B cell (primary cell): ENCODE measurements around the gene TLR4. TPM values are rescaled to one million over a fixed set of nuclear protein-coding genes. Genes with fewer than 3 reads are reported as not detected.

Experiments used
- ATAC-seq: fragments of 200-7000 bp; cut with Tn5 transposase; one replicate; pipeline ENCODE4 v1.10.0; 2021; ENCODE audit warnings: low read depth, mild to moderate bottlenecking, moderate number of reproducible peaks, moderate library complexity
- CTCF ChIA-PET: fragments of 350-600 bp; sonication (Branson Sonifier 250); formaldehyde crosslinking; loops from one replicate; lab custom pipeline; 2021; ENCODE audit warnings: antibody characterized with exemption, inconsistent platforms; lab: Charles Lee
- POLR2A ChIA-PET: fragments of 350-600 bp; sonication (Branson Sonifier 250); formaldehyde crosslinking; loops from one replicate; lab custom pipeline; 2021; ENCODE audit warnings: antibody characterized with exemption; lab: Charles Lee
- DNase-seq: peaks from one replicate; pipeline ENCODE4 v3.0.0; 2013
- H2AFZ ChIP-seq: 2 replicates; pipeline ENCODE4 v1.6.1; 2012; ENCODE audit warnings: mild to moderate bottlenecking, low read depth, low read length; ENCODE audit not compliant: insufficient read depth, poor library complexity, severe bottlenecking
- H3K27ac ChIP-seq, 2 donors: 1 replicate in 1 of 2; 2 replicates in 1 of 2; pipeline ENCODE4 v1.5.1; 2012 to 2013; ENCODE audit warnings: low read length in 2 of 2, mild to moderate bottlenecking in 2 of 2, moderate library complexity in 1 of 2
- H3K27me3 ChIP-seq, 4 experiments: fragments of 200-600 bp in 1 of 4; sonication (generic) in 1 of 4; replicated peaks in 1 of 4; 1 replicate in 2 of 4; 2 replicates in 2 of 4; pipeline versions ENCODE4 v1.6.1 to v1.7.0; 2013 to 2016; ENCODE audit warnings: low read length in 3 of 4, mild to moderate bottlenecking in 2 of 4, mixed read lengths in 1 of 4, moderate library complexity in 1 of 4; ENCODE audit not compliant: insufficient read depth in 4 of 4, control insufficient read depth in 3 of 4; ENCODE audit errors: control extremely low read depth in 1 of 4
- H3K36me3 ChIP-seq, 2 experiments: replicated peaks in 1 of 2; 1 replicate in 1 of 2; 2 replicates in 1 of 2; pipeline versions ENCODE4 v1.6.1 to v1.7.1; 2013; ENCODE audit warnings: low read length in 1 of 2; ENCODE audit not compliant: insufficient read depth in 2 of 2, control insufficient read depth in 1 of 2; ENCODE audit errors: control extremely low read depth in 1 of 2, extremely low read depth in 1 of 2
- H3K4me1 ChIP-seq, 2 donors: fragments of 200-600 bp in 1 of 2; sonication (generic) in 1 of 2; 1 replicate in 1 of 2; 2 replicates in 1 of 2; pipeline versions ENCODE4 v1.5.1 to v1.6.1; 2013 to 2017; ENCODE audit warnings: low read length in 2 of 2; ENCODE audit not compliant: control insufficient read depth in 2 of 2, insufficient read depth in 2 of 2
- H3K4me2 ChIP-seq: replicated peaks from 2 replicates; pipeline ENCODE3; 2012; ENCODE audit warnings: mild to moderate bottlenecking, low read depth, low read length; ENCODE audit not compliant: poor library complexity, severe bottlenecking
- H3K4me3 ChIP-seq, 5 experiments: fragments of 200-600 bp in 1 of 5; sonication (generic) in 1 of 5; 1 replicate in 3 of 5; 2 replicates in 2 of 5; pipeline versions ENCODE4 v1.5.1 to v1.7.0; 2011 to 2016; ENCODE audit warnings: low read length in 4 of 5, mild to moderate bottlenecking in 4 of 5, low read depth in 2 of 5, control low read depth in 1 of 5, moderate library complexity in 1 of 5; ENCODE audit not compliant: insufficient read depth in 1 of 5; ENCODE audit errors: control extremely low read depth in 1 of 5, extremely low read depth in 1 of 5
- H3K79me2 ChIP-seq: fragments of 200-600 bp; sonication (generic); one replicate; pipeline ENCODE4 v1.6.0; 2016; ENCODE audit warnings: low read length; ENCODE audit not compliant: control insufficient read depth, insufficient read depth
- H3K9ac ChIP-seq: fragments of 200-600 bp; sonication (generic); 2 replicates; pipeline ENCODE4 v1.6.1; 2017; ENCODE audit warnings: mild to moderate bottlenecking, low read length, moderate library complexity
- H3K9me3 ChIP-seq, 3 donors: one replicate each; pipeline versions ENCODE4 v1.6.1 to v1.7.1; 2013; ENCODE audit warnings: low read length in 2 of 3; ENCODE audit not compliant: control insufficient read depth in 2 of 3, insufficient read depth in 1 of 3; ENCODE audit errors: control extremely low read depth in 1 of 3
- H4K20me1 ChIP-seq: 2 replicates; pipeline ENCODE4 v1.6.0; 2012; ENCODE audit warnings: mild to moderate bottlenecking, low read length; ENCODE audit not compliant: insufficient read depth, control insufficient read depth, poor library complexity, severe bottlenecking
- H3K27ac Mint-ChIP-seq: one replicate; pipeline ENCODE4 v1.8.0; 2021; ENCODE audit warnings: mixed read lengths
- H3K27me3 Mint-ChIP-seq: one replicate; pipeline ENCODE4 v1.8.0; 2021; ENCODE audit warnings: mixed read lengths
- H3K4me1 Mint-ChIP-seq: one replicate; pipeline ENCODE4 v1.8.0; 2021; ENCODE audit warnings: mixed read lengths
- H3K4me3 Mint-ChIP-seq: one replicate; pipeline ENCODE4 v1.8.0; 2021; ENCODE audit warnings: mixed read lengths
- H3K9me3 Mint-ChIP-seq: one replicate; pipeline ENCODE4 v1.8.0; 2022; ENCODE audit warnings: mixed read lengths; ENCODE audit not compliant: insufficient read depth
- CTCF ChIP-seq: fragments of 200-600 bp; IDR thresholded peaks from one replicate; pipeline ENCODE4 v1.8.0; 2022; ENCODE audit warnings: antibody characterized with exemption, mild to moderate bottlenecking
- EZH2 ChIP-seq: IDR thresholded peaks from 2 replicates; pipeline ENCODE4 v1.6.1; 2012; ENCODE audit warnings: borderline replicate concordance, low read depth, mild to moderate bottlenecking, moderate library complexity, low read length; ENCODE audit not compliant: insufficient read depth, poor library complexity, severe bottlenecking
- WGBS: methylation state at CpG from one replicate; pipeline ENCODE4 v1.1.5; 2013; ENCODE audit warnings: missing lambda C conversion rate; ENCODE audit not compliant: insufficient coverage; 5-methylcytosine and 5-hydroxymethylcytosine counted together
- intact Hi-C: fragments of 100-400 bp; cut with micrococcal nuclease; formaldehyde crosslinking; loops from one replicate; pipeline ENCODE4 v1.10.0; 2022
- polyA plus RNA-seq: library from polyadenylated mRNA; depleted of rRNA; stranded (reverse); fragments of >200 nt; gene quantifications from 2 replicates; pipeline ENCODE4 v1.2.3, GENCODE V29; 2012
- total RNA-seq, 2 donors: library from RNA; stranded (reverse); fragments of 120-200 nt in 1 of 2; gene quantifications; 1 replicate in 1 of 2; 2 replicates in 1 of 2; pipeline versions ENCODE4 v1.2.3 to v1.2.4, GENCODE V29; 2013 to 2022

The TLR4 gene
- total and polyA plus RNA-seq, 2 donors (not counting 1 experiment from before 2014, with no cell fraction given) = 0.51 to 3.7 TPM

- ATAC-seq (no peak), DNase-seq (no peak)
- ChIA-PET CTCF (interaction anchor here (1.4 to 1.6 kb wide), 2 partner anchors 10 to 79 kb away, joined by 3 to 6 read pairs; no protein-coding TSS in a partner anchor), POLR2A (interaction anchor here (1.1 kb wide), 1 partner anchor 11 kb away, joined by 3 read pairs; no protein-coding TSS in a partner anchor)
- intact Hi-C loops = no loop called here
- H3K9ac ChIP-seq = peak overlapping the region; percentile 58
- H4K20me1 ChIP-seq = no peaks in the 10 kb centered on the region
- H3K27me3 ChIP-seq = no peaks in the 10 kb centered on the region
- H2AFZ ChIP-seq = no peak overlapping the region
- H3K79me2 ChIP-seq = no peaks in the 10 kb centered on the region
- H3K27ac Mint-ChIP-seq = peak overlapping the region; percentile 73
- no CpG with 5 or more reads among the region's 3 CpGs for WGBS
- TF ChIP-seq EZH2 = no peak
- TF ChIP-seq CTCF = no peak
- H3K4me1 ChIP-seq = peaks cover 23% of the 10 kb centered on the region in 2 donors
- H3K4me3 ChIP-seq = peak overlapping the region in 3 of 5 experiments; percentile 42 to 69 (median 65)
- peak overlapping the region; percentile 86 for H3K4me3 Mint-ChIP-seq
- H3K9me3 ChIP-seq = no peaks in the 10 kb centered on the region
- H3K36me3 ChIP-seq = no peaks in the 10 kb centered on the region
- peaks cover 41% of the 10 kb centered on the region for H3K4me1 Mint-ChIP-seq
- H3K27me3 Mint-ChIP-seq = no peaks in the 10 kb centered on the region
- peak overlapping the region; percentile 27 to 59 for H3K27ac ChIP-seq
- H3K4me2 ChIP-seq = peak overlapping the region; percentile 74
- no peaks in the 10 kb centered on the region for H3K9me3 Mint-ChIP-seq
These were observed 666 bp upstream of the TLR4 start for GRCh38 chr9:117703537-117703936.

GRCh38 chr9:117704597-117704996, 394 bp downstream of the TLR4 start:
- POLR2A ChIA-PET = interaction anchor here (1.1 kb wide), 1 partner anchor 10 kb away, joined by 3 read pairs; no protein-coding TSS in a partner anchor
- Histone ChIP-seq H2AFZ (peak overlapping the region; percentile 69), H3K27ac (peak overlapping the region; percentile 52 to 59), H3K9me3 (no peaks in the 10 kb centered on the region), H4K20me1 (no peaks in the 10 kb centered on the region), H3K4me2 (peak overlapping the region; percentile 74), H3K9ac (peak overlapping the region; percentile 58), H3K4me3 (peak overlapping the region; percentile 25 to 69 (median 57)), H3K36me3 (no peaks in the 10 kb centered on the region), H3K4me1 (peaks cover 23% of the 10 kb centered on the region in 2 donors), H3K27me3 (no peaks in the 10 kb centered on the region), H3K79me2 (no peaks in the 10 kb centered on the region)
- Mint-ChIP-seq H3K4me3 (peak overlapping the region; percentile 86), H3K4me1 (peaks cover 41% of the 10 kb centered on the region), H3K27ac (peak overlapping the region; percentile 73), H3K27me3 (no peaks in the 10 kb centered on the region), H3K9me3 (no peaks in the 10 kb centered on the region)
- no CpG with 5 or more reads among the region's 1 CpG for WGBS
- CTCF ChIA-PET = interaction anchor here (1.4 to 1.6 kb wide), 2 partner anchors 9 to 78 kb away, joined by 3 to 6 read pairs; no protein-coding TSS in a partner anchor
- ATAC-seq = peak; percentile 16
- intact Hi-C loops = loop anchor here (1.0 to 2.0 kb wide), 2 partner anchors 14 to 78 kb away; no protein-coding TSS in a partner anchor
- TF ChIP-seq CTCF (no peak), EZH2 (no peak)
- no peak for DNase-seq
